HG03342 (cell line): ENCODE data around the gene OR5H2.

ENCODE experiments used
- ATAC-seq: cut with Tn5 transposase; IDR thresholded peaks from one replicate; pipeline ENCODE4 v1.9.1; 2021; ENCODE audit warnings: mild to moderate bottlenecking, moderate library complexity; ENCODE audit not compliant: unreplicated experiment

OR5H2 gene

DNA sequence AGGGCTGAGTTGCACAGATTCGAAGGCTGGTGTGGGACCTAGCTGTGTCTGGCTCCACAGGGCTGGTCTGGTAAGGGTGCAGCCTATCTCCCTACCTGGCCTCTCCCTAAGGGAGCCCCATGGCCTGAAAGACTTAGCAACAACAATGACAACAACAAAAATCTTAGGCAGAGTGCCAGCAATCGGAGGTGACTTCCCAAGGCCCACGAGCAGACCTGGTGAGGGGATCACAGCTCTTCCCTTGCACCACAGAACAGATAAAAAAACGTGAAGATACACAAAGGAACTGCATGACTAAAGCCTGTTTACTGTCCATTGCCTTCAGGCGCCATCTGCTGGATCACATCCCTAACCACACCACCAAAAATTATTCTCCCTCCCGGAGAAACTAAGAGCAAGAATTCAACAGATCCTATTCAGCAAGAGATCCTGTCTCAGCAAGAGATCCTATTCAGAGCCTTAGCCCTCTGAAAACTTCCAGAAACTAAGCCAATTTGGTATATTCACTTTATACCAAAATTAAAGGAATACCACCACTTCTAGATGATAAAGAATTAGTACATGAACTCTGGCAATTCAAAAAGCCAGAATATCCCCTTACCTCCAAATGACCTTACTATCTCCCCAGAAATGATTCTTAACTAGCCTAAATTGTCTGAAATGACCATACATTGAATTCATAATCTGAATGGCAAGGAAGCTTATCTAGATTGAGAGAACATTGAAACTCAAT lies 47.3 kb downstream of the OR5H2 start:
- peak; percentile 74 for ATAC-seq

DNA sequence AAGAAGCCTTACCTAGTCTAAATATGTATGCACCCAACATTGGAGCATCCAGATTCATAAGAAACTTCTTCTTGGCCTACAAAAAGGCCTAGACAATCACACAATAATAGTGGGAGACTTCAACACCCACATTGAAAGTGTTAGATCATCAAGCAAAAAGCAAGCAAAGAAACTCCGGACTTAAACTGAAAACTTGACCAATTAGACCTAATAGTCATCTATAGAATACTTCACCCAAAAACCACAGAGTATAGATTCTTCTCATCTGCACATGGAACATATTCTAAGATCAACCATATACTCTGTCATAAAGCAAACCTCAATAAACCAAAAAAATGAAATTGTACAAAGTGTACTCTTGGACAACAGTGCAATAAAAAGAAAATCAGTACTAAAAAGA lies 49.0 kb downstream of the OR5H2 start:
- no peak for ATAC-seq
